Endodermal cell (in vitro differentiated cells): Measurements from ENCODE around the gene LZTS2. TPM values are rescaled to one million over a fixed set of nuclear protein-coding genes. Genes with fewer than 3 reads are reported as not detected.

Source experiments
- DNase-seq: peaks from one replicate; pipeline ENCODE4 v3.0.0-alpha.2; 2017
- H3K27ac ChIP-seq: 2 replicates; pipeline ENCODE4 v1.5.1; 2013; ENCODE audit warnings: mild to moderate bottlenecking, low read depth, low read length, moderate library complexity
- H3K27me3 ChIP-seq: 2 replicates; pipeline ENCODE4 v1.6.1; 2013; ENCODE audit warnings: mild to moderate bottlenecking, low read length, moderate library complexity; ENCODE audit not compliant: insufficient read depth, control insufficient read depth, poor library complexity, severe bottlenecking
- H3K36me3 ChIP-seq: 2 replicates; pipeline ENCODE4 v1.7.0; 2013; ENCODE audit warnings: mild to moderate bottlenecking, low read length, moderate library complexity; ENCODE audit not compliant: control insufficient read depth, insufficient read depth
- H3K4me1 ChIP-seq: one replicate; pipeline ENCODE4 v1.7.0; 2013; ENCODE audit warnings: low read length; ENCODE audit not compliant: control insufficient read depth, insufficient read depth
- H3K4me3 ChIP-seq: 2 replicates; pipeline ENCODE4 v1.5.1; 2013; ENCODE audit warnings: mild to moderate bottlenecking, low read length, moderate library complexity
- H3K9ac ChIP-seq: 2 replicates; pipeline ENCODE4 v1.6.1; 2013; ENCODE audit warnings: mild to moderate bottlenecking, low read length, moderate library complexity; ENCODE audit not compliant: poor library complexity, severe bottlenecking; ENCODE audit errors: extremely low read depth
- H3K9me3 ChIP-seq: 2 replicates; pipeline ENCODE4 v1.6.1; 2013; ENCODE audit warnings: mild to moderate bottlenecking, low read length, moderate library complexity; ENCODE audit not compliant: control insufficient read depth
- H3K27ac Mint-ChIP-seq: 2 replicates; pipeline ENCODE4 v1.8.0; 2020; ENCODE audit warnings: mixed read lengths
- H3K27me3 Mint-ChIP-seq: 2 replicates; pipeline ENCODE4 v1.8.0; 2021; ENCODE audit warnings: mild to moderate bottlenecking, mixed read lengths; ENCODE audit not compliant: insufficient read depth
- H3K36me3 Mint-ChIP-seq: 2 replicates; pipeline ENCODE4 v1.8.0; 2020; ENCODE audit warnings: low read depth, mixed read lengths
- H3K4me1 Mint-ChIP-seq: 2 replicates; pipeline ENCODE4 v1.8.0; 2020; ENCODE audit warnings: mixed read lengths
- H3K4me3 Mint-ChIP-seq: 2 replicates; pipeline ENCODE4 v1.8.0; 2020; ENCODE audit warnings: mild to moderate bottlenecking, moderate library complexity, mixed read lengths
- H3K9me3 Mint-ChIP-seq: 2 replicates; pipeline ENCODE4 v1.8.0; 2020; ENCODE audit warnings: mild to moderate bottlenecking, mixed read lengths
- CTCF ChIP-seq: fragments of 200-600 bp; sonication (generic); conservative IDR thresholded peaks from 2 replicates; pipeline ENCODE4 v1.5.0; 2021; ENCODE audit warnings: antibody characterized with exemption, mild to moderate bottlenecking
- WGBS, 2 experiments: methylation state at CpG; one replicate each; pipeline versions ENCODE4 v1.1.5 to v1.1.7; 2013; ENCODE audit warnings: missing lambda C conversion rate in 2 of 2, mixed read lengths in 1 of 2; ENCODE audit not compliant: insufficient coverage in 1 of 2, insufficient read length in 1 of 2; 5-methylcytosine and 5-hydroxymethylcytosine counted together
- total RNA-seq, 2 donors: library from RNA; stranded (reverse); fragmentation: NEBNext Ultra II Directional in 1 of 2; extraction: Animal tissue kit (Norgen Biotek cat#: 25700) in 1 of 2; gene quantifications; 2 replicates in 1 of 2; 3 replicates in 1 of 2; pipeline ENCODE4 v1.2.1, GENCODE V29; 2021

LZTS2 gene
- total RNA-seq, 2 donors from 2014 or later: 76.8 to 85.9 TPM

- Histone ChIP-seq H3K36me3 (no peaks in the 10 kb centered on the region), H3K9ac (no peak overlapping the region), H3K27ac (no peak overlapping the region), H3K27me3 (peaks cover 83% of the 10 kb centered on the region), H3K4me3 (no peak overlapping the region), H3K4me1 (no peaks in the 10 kb centered on the region), H3K9me3 (no peaks in the 10 kb centered on the region)
- H3K27ac Mint-ChIP-seq: no peak overlapping the region
- H3K4me1 Mint-ChIP-seq: peaks cover 32% of the 10 kb centered on the region
- H3K36me3 Mint-ChIP-seq: no peaks in the 10 kb centered on the region
- peak; percentile 58 for DNase-seq
- H3K9me3 Mint-ChIP-seq: no peaks in the 10 kb centered on the region
- TF ChIP-seq CTCF: no peak
- peaks cover 84% of the 10 kb centered on the region for H3K27me3 Mint-ChIP-seq
- 18 to 27% methylated on average over 12 to 16 of the region's 16 CpGs for WGBS, 2 experiments
- peak overlapping the region; percentile 36 for H3K4me3 Mint-ChIP-seq
Measured at GRCh38 chr10:101047268-101047667, 47.7 kb downstream of the LZTS2 start.

- Histone ChIP-seq H3K36me3 (no peaks in the 10 kb centered on the region), H3K4me3 (no peak overlapping the region), H3K9ac (no peak overlapping the region), H3K9me3 (no peaks in the 10 kb centered on the region), H3K27ac (no peak overlapping the region), H3K4me1 (no peaks in the 10 kb centered on the region), H3K27me3 (peaks cover 83% of the 10 kb centered on the region)
- Mint-ChIP-seq H3K9me3 (no peaks in the 10 kb centered on the region), H3K4me3 (peak overlapping the region; percentile 35), H3K36me3 (no peaks in the 10 kb centered on the region), H3K4me1 (peaks cover 29% of the 10 kb centered on the region), H3K27me3 (peaks cover 91% of the 10 kb centered on the region), H3K27ac (no peak overlapping the region)
- DNase-seq: peak; percentile 88
- WGBS, 2 experiments: 12% methylated on average over 33 to 62 of the region's 62 CpGs
- TF ChIP-seq CTCF: peak; percentile 69
Measured at GRCh38 chr10:101047961-101048892, 48.6 kb downstream of the LZTS2 start.

GRCh38 chr10:101050208-101051069, 50.8 kb downstream of the LZTS2 start:
- Mint-ChIP-seq H3K36me3 (no peaks in the 10 kb centered on the region), H3K4me3 (peak overlapping the region; percentile 28), H3K9me3 (no peaks in the 10 kb centered on the region), H3K27me3 (peaks cover 81% of the 10 kb centered on the region), H3K4me1 (peaks cover 25% of the 10 kb centered on the region), H3K27ac (no peak overlapping the region)
- Histone ChIP-seq H3K36me3 (no peaks in the 10 kb centered on the region), H3K27me3 (peaks cover 68% of the 10 kb centered on the region), H3K4me3 (peak overlapping the region; percentile 68), H3K4me1 (no peaks in the 10 kb centered on the region), H3K9ac (no peak overlapping the region), H3K27ac (no peak overlapping the region), H3K9me3 (no peaks in the 10 kb centered on the region)
- WGBS, 2 experiments: 12 to 34% methylated on average over 15 to 42 of the region's 42 CpGs
- DNase-seq: peak; percentile 97
- TF ChIP-seq CTCF: peak; percentile 92
